Measurements from ENCODE around the gene DOK5.

DOK5 gene

GRCh38 chr20:54543369-54543768, 68.0 kb downstream of the DOK5 start:
- TF ChIP-seq, protein P1, sequence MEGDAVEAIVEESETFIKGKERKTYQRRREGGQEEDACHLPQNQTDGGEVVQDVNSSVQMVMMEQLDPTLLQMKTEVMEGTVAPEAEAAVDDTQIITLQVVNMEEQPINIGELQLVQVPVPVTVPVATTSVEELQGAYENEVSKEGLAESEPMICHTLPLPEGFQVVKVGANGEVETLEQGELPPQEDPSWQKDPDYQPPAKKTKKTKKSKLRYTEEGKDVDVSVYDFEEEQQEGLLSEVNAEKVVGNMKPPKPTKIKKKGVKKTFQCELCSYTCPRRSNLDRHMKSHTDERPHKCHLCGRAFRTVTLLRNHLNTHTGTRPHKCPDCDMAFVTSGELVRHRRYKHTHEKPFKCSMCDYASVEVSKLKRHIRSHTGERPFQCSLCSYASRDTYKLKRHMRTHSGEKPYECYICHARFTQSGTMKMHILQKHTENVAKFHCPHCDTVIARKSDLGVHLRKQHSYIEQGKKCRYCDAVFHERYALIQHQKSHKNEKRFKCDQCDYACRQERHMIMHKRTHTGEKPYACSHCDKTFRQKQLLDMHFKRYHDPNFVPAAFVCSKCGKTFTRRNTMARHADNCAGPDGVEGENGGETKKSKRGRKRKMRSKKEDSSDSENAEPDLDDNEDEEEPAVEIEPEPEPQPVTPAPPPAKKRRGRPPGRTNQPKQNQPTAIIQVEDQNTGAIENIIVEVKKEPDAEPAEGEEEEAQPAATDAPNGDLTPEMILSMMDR (IDR thresholded peaks at IDR 0.05; ENCODE audit: insufficient read depth, missing control alignments): no peak
- FAIRE-seq: no peak
- DNase-seq (ENCODE audit: insufficient read length, low spot score): no peak

DNA sequence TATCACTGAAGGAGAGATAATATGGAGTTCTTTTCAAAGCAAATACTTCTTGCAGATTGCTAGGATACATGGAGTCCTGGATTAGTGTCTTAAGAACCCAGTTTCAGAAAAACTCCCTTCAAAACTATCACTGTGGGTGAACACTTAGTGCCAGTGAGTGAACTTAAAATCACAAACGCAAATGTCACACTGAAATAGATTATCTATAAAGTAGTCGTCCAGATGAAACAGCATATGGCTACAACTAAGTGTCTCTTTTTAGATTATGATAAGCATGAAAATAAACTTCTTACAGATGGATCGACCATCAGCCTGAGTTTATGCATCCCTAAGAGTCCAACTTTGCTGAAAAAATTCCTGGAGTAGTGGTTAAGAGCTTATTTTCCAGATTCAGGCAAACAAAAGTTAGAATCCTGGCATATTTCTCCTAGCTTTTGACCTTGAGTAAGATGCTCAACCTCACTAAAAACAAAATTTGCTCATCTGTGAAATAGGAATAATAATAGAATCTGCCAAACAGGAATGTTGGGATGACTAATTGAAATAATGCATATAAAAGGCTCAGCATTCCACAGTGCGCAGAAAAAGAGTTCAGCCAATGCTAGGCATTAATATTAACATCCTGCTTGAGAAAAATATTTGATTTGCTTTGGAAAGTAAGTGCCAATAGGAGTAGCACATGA, 70.4 kb downstream of the DOK5 start:
- no peak for DNase-seq (ENCODE audit: insufficient read length, low spot score)
- no peak for FAIRE-seq
- TF ChIP-seq, protein P1 (IDR thresholded peaks at IDR 0.05; ENCODE audit: insufficient read depth, missing control alignments): no peak

DNA sequence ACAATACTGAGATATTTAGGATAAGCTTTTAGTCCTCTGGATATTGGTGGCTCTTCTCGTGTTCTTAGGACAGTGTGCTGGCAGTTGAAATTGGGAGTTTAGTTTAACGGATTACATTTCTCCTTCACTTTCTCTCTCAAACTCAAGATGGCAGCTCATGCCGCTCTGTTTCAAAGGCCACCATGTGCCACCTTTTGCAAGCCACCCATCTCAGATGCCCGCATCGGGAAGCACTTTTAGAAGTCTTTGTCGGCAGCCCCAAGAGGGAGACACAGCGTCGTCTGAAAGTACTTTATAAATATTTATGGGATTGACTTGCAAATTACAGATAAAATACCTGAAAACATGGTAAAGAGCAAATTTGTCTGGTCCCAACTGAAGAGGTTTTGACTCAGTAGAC, 73.5 kb downstream of the DOK5 start:
- TF ChIP-seq, protein P1 (IDR thresholded peaks at IDR 0.05; ENCODE audit: insufficient read depth, missing control alignments): no peak
- FAIRE-seq (no peak), DNase-seq (ENCODE audit: insufficient read length, low spot score) (no peak)

- TF ChIP-seq, protein P1 (IDR thresholded peaks at IDR 0.05; ENCODE audit: insufficient read depth, missing control alignments): no peak
- no peak for FAIRE-seq
- no peak for DNase-seq (ENCODE audit: insufficient read length, low spot score)
These were observed 74.4 kb downstream of the DOK5 start for GRCh38 chr20:54549658-54550326.

DNA sequence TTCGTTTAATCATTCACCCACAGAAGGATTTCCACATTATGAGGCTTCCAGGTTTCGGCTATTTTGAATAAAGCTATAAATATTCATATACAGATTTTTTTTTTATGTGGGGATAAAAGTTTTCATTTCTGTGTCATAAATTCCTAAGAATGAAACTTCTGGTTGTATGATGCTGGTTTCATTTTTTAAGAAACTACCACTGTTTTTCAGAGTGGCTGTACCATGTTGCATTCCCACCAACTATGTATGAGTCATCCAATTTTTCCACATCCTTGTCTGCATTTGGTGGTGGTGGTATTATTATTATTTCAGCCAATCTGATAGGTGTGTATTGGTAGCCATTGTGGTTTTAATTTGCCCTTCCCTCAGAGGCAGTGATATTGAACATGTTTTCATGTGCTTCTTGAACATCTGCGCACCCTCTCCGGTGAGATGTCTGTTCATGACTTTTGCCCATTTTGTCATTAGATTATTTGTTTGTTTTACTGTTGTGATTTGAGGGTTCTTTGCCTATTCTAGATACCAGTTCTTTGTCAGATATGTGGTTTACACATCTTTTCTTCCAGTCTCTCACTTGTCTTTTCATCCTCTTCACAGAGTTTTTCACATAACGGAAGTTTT, 75.5 kb downstream of the DOK5 start:
- DNase-seq (ENCODE audit: insufficient read length, low spot score) (no peak), FAIRE-seq (no peak)

GRCh38 chr20:54554006-54554405, 78.6 kb downstream of the DOK5 start:
- FAIRE-seq: no peak
- TF ChIP-seq, protein P1 (IDR thresholded peaks at IDR 0.05; ENCODE audit: insufficient read depth, missing control alignments): no peak
- no peak for DNase-seq (ENCODE audit: insufficient read length, low spot score)

More for the DNA sequence above, 75.5 kb downstream of the DOK5 start:
- TF ChIP-seq, protein P1 (IDR thresholded peaks at IDR 0.05; ENCODE audit: insufficient read depth, missing control alignments): no peak

GRCh38 chr20:54555150-54555549, 79.8 kb downstream of the DOK5 start:
- TF ChIP-seq, protein P1 (IDR thresholded peaks at IDR 0.05; ENCODE audit: insufficient read depth, missing control alignments): no peak
- FAIRE-seq (no peak), DNase-seq (ENCODE audit: insufficient read length, low spot score) (no peak)
